B cell (primary cell): ENCODE results near the gene GYPA. TPM values are rescaled to one million over a fixed set of nuclear protein-coding genes. Genes with fewer than 3 reads are reported as not detected.

ENCODE experiments used
- ATAC-seq: fragments of 200-7000 bp; cut with Tn5 transposase; one replicate; pipeline ENCODE4 v1.10.0; 2021; ENCODE audit warnings: low read depth, mild to moderate bottlenecking, moderate number of reproducible peaks, moderate library complexity
- CTCF ChIA-PET: fragments of 350-600 bp; sonication (Branson Sonifier 250); formaldehyde crosslinking; loops from one replicate; lab custom pipeline; 2021; ENCODE audit warnings: antibody characterized with exemption, inconsistent platforms; lab: Charles Lee
- POLR2A ChIA-PET: fragments of 350-600 bp; sonication (Branson Sonifier 250); formaldehyde crosslinking; loops from one replicate; lab custom pipeline; 2021; ENCODE audit warnings: antibody characterized with exemption; lab: Charles Lee
- DNase-seq: peaks from one replicate; pipeline ENCODE4 v3.0.0; 2013
- H2AFZ ChIP-seq: 2 replicates; pipeline ENCODE4 v1.6.1; 2012; ENCODE audit warnings: mild to moderate bottlenecking, low read depth, low read length; ENCODE audit not compliant: insufficient read depth, poor library complexity, severe bottlenecking
- H3K27ac ChIP-seq, 2 donors: 1 replicate in 1 of 2; 2 replicates in 1 of 2; pipeline ENCODE4 v1.5.1; 2012 to 2013; ENCODE audit warnings: low read length in 2 of 2, mild to moderate bottlenecking in 2 of 2, moderate library complexity in 1 of 2
- H3K27me3 ChIP-seq, 4 experiments: fragments of 200-600 bp in 1 of 4; sonication (generic) in 1 of 4; replicated peaks in 1 of 4; 1 replicate in 2 of 4; 2 replicates in 2 of 4; pipeline versions ENCODE4 v1.6.1 to v1.7.0; 2013 to 2016; ENCODE audit warnings: low read length in 3 of 4, mild to moderate bottlenecking in 2 of 4, mixed read lengths in 1 of 4, moderate library complexity in 1 of 4; ENCODE audit not compliant: insufficient read depth in 4 of 4, control insufficient read depth in 3 of 4; ENCODE audit errors: control extremely low read depth in 1 of 4
- H3K36me3 ChIP-seq, 2 experiments: replicated peaks in 1 of 2; 1 replicate in 1 of 2; 2 replicates in 1 of 2; pipeline versions ENCODE4 v1.6.1 to v1.7.1; 2013; ENCODE audit warnings: low read length in 1 of 2; ENCODE audit not compliant: insufficient read depth in 2 of 2, control insufficient read depth in 1 of 2; ENCODE audit errors: control extremely low read depth in 1 of 2, extremely low read depth in 1 of 2
- H3K4me1 ChIP-seq, 2 donors: fragments of 200-600 bp in 1 of 2; sonication (generic) in 1 of 2; 1 replicate in 1 of 2; 2 replicates in 1 of 2; pipeline versions ENCODE4 v1.5.1 to v1.6.1; 2013 to 2017; ENCODE audit warnings: low read length in 2 of 2; ENCODE audit not compliant: control insufficient read depth in 2 of 2, insufficient read depth in 2 of 2
- H3K4me2 ChIP-seq: replicated peaks from 2 replicates; pipeline ENCODE3; 2012; ENCODE audit warnings: mild to moderate bottlenecking, low read depth, low read length; ENCODE audit not compliant: poor library complexity, severe bottlenecking
- H3K4me3 ChIP-seq, 5 experiments: fragments of 200-600 bp in 1 of 5; sonication (generic) in 1 of 5; 1 replicate in 3 of 5; 2 replicates in 2 of 5; pipeline versions ENCODE4 v1.5.1 to v1.7.0; 2011 to 2016; ENCODE audit warnings: low read length in 4 of 5, mild to moderate bottlenecking in 4 of 5, low read depth in 2 of 5, control low read depth in 1 of 5, moderate library complexity in 1 of 5; ENCODE audit not compliant: insufficient read depth in 1 of 5; ENCODE audit errors: control extremely low read depth in 1 of 5, extremely low read depth in 1 of 5
- H3K79me2 ChIP-seq: fragments of 200-600 bp; sonication (generic); one replicate; pipeline ENCODE4 v1.6.0; 2016; ENCODE audit warnings: low read length; ENCODE audit not compliant: control insufficient read depth, insufficient read depth
- H3K9ac ChIP-seq: fragments of 200-600 bp; sonication (generic); 2 replicates; pipeline ENCODE4 v1.6.1; 2017; ENCODE audit warnings: mild to moderate bottlenecking, low read length, moderate library complexity
- H3K9me3 ChIP-seq, 3 donors: one replicate each; pipeline versions ENCODE4 v1.6.1 to v1.7.1; 2013; ENCODE audit warnings: low read length in 2 of 3; ENCODE audit not compliant: control insufficient read depth in 2 of 3, insufficient read depth in 1 of 3; ENCODE audit errors: control extremely low read depth in 1 of 3
- H4K20me1 ChIP-seq: 2 replicates; pipeline ENCODE4 v1.6.0; 2012; ENCODE audit warnings: mild to moderate bottlenecking, low read length; ENCODE audit not compliant: insufficient read depth, control insufficient read depth, poor library complexity, severe bottlenecking
- H3K27ac Mint-ChIP-seq: one replicate; pipeline ENCODE4 v1.8.0; 2021; ENCODE audit warnings: mixed read lengths
- H3K27me3 Mint-ChIP-seq: one replicate; pipeline ENCODE4 v1.8.0; 2021; ENCODE audit warnings: mixed read lengths
- H3K4me1 Mint-ChIP-seq: one replicate; pipeline ENCODE4 v1.8.0; 2021; ENCODE audit warnings: mixed read lengths
- H3K4me3 Mint-ChIP-seq: one replicate; pipeline ENCODE4 v1.8.0; 2021; ENCODE audit warnings: mixed read lengths
- H3K9me3 Mint-ChIP-seq: one replicate; pipeline ENCODE4 v1.8.0; 2022; ENCODE audit warnings: mixed read lengths; ENCODE audit not compliant: insufficient read depth
- CTCF ChIP-seq: fragments of 200-600 bp; IDR thresholded peaks from one replicate; pipeline ENCODE4 v1.8.0; 2022; ENCODE audit warnings: antibody characterized with exemption, mild to moderate bottlenecking
- EZH2 ChIP-seq: IDR thresholded peaks from 2 replicates; pipeline ENCODE4 v1.6.1; 2012; ENCODE audit warnings: borderline replicate concordance, low read depth, mild to moderate bottlenecking, moderate library complexity, low read length; ENCODE audit not compliant: insufficient read depth, poor library complexity, severe bottlenecking
- WGBS: methylation state at CpG from one replicate; pipeline ENCODE4 v1.1.5; 2013; ENCODE audit warnings: missing lambda C conversion rate; ENCODE audit not compliant: insufficient coverage; 5-methylcytosine and 5-hydroxymethylcytosine counted together
- intact Hi-C: fragments of 100-400 bp; cut with micrococcal nuclease; formaldehyde crosslinking; loops from one replicate; pipeline ENCODE4 v1.10.0; 2022
- polyA plus RNA-seq: library from polyadenylated mRNA; depleted of rRNA; stranded (reverse); fragments of >200 nt; gene quantifications from 2 replicates; pipeline ENCODE4 v1.2.3, GENCODE V29; 2012
- total RNA-seq, 2 donors: library from RNA; stranded (reverse); fragments of 120-200 nt in 1 of 2; gene quantifications; 1 replicate in 1 of 2; 2 replicates in 1 of 2; pipeline versions ENCODE4 v1.2.3 to v1.2.4, GENCODE V29; 2013 to 2022

Gene GYPA
- total and polyA plus RNA-seq, 2 donors (not counting 1 experiment from before 2014, with no cell fraction given): not detected

DNA sequence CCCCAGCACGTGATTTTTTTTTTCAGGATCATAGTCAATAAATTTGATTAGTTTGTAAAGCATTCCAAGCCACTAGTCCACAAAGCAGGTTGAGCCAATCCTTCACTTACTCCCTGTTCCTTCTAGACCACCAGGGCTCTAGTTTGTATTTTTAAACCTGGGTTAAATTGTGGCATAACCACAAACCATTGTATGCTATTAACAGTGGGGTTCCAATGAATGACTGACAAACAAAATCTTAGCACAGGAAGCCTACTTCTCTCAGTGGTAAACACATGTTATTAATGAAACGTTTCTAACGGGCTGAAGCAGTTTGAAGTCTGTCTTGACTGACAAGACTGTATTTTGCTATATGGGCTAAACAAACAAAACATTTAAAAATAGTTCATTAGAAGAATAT is 48.6 kb upstream of the GYPA start:
- Histone ChIP-seq H3K4me1 (peaks cover 0 to 4% of the 10 kb centered on the region in 2 donors), H3K4me3 (no peak overlapping the region), H3K27ac (no peak overlapping the region), H3K4me2 (no peak overlapping the region), H3K79me2 (no peaks in the 10 kb centered on the region), H4K20me1 (no peaks in the 10 kb centered on the region), H3K9me3 (no peaks in the 10 kb centered on the region), H3K9ac (no peak overlapping the region), H3K27me3 (no peaks in the 10 kb centered on the region), H3K36me3 (no peaks in the 10 kb centered on the region), H2AFZ (no peak overlapping the region)
- Mint-ChIP-seq H3K4me1 (peaks cover 6% of the 10 kb centered on the region), H3K27ac (no peak overlapping the region), H3K27me3 (peaks cover 14% of the 10 kb centered on the region), H3K9me3 (no peaks in the 10 kb centered on the region), H3K4me3 (no peak overlapping the region)
- DNase-seq (no peak), ATAC-seq (no peak)
- intact Hi-C loops: no loop called here
- TF ChIP-seq EZH2 (no peak), CTCF (no peak)
- POLR2A ChIA-PET: no interaction called here
- CTCF ChIA-PET: no interaction called here
- WGBS: no CpG with 5 or more reads among the region's 3 CpGs

GRCh38 chr4:144185086-144185485 is 44.6 kb upstream of the GYPA start:
- ATAC-seq (no peak), DNase-seq (no peak)
- Histone ChIP-seq H2AFZ (no peak overlapping the region), H3K4me1 (peaks cover 11 to 14% of the 10 kb centered on the region in 2 donors), H3K27me3 (no peaks in the 10 kb centered on the region), H3K4me3 (no peak overlapping the region), H4K20me1 (no peaks in the 10 kb centered on the region), H3K79me2 (no peaks in the 10 kb centered on the region), H3K36me3 (no peaks in the 10 kb centered on the region), H3K9ac (no peak overlapping the region), H3K4me2 (no peak overlapping the region), H3K9me3 (no peaks in the 10 kb centered on the region), H3K27ac (no peak overlapping the region)
- Mint-ChIP-seq H3K27me3 (peaks cover 8% of the 10 kb centered on the region), H3K27ac (no peak overlapping the region), H3K4me1 (peaks cover 20% of the 10 kb centered on the region), H3K4me3 (no peak overlapping the region), H3K9me3 (no peaks in the 10 kb centered on the region)
- intact Hi-C loops: no loop called here
- CTCF ChIA-PET: no interaction called here
- no peak for TF ChIP-seq CTCF
- no peak for TF ChIP-seq EZH2
- POLR2A ChIA-PET: no interaction called here
